OCI-LY3 (cell line): ENCODE measurements around the gene HINT3.

Experiments used
- EZH2phosphoT487 ChIP-seq: fragments of 200-600 bp; shearing (Covaris generic); IDR thresholded peaks from 2 replicates; pipeline ENCODE4 v1.6.1; 2018; ENCODE audit warnings: antibody characterized with exemption, mixed run types, low read depth
- TF ChIP-seq, protein P1 (sequence below): fragments of 200-600, 300-600 bp; sonication (generic); IDR thresholded peaks from 2 replicates; pipeline ENCODE4 v1.5.1; 2014; ENCODE audit warnings: antibody characterized with exemption, low read length, low read depth

DNA sequence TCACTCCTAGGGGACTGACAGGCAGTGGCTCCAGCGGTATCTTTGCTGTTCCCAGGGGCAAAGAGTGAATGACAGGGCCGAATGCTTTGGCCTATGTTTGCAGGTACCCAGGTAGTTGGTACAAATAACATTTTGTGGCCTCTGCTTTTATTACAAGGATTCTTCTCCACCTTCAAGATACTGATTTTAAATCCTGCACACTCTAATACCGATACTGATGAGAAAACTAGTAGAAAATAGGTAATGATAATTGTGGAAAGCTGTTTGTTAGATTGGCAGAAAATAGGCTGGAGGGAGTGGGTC is 772 bp downstream of the HINT3 start:
- TF ChIP-seq, protein P1, sequence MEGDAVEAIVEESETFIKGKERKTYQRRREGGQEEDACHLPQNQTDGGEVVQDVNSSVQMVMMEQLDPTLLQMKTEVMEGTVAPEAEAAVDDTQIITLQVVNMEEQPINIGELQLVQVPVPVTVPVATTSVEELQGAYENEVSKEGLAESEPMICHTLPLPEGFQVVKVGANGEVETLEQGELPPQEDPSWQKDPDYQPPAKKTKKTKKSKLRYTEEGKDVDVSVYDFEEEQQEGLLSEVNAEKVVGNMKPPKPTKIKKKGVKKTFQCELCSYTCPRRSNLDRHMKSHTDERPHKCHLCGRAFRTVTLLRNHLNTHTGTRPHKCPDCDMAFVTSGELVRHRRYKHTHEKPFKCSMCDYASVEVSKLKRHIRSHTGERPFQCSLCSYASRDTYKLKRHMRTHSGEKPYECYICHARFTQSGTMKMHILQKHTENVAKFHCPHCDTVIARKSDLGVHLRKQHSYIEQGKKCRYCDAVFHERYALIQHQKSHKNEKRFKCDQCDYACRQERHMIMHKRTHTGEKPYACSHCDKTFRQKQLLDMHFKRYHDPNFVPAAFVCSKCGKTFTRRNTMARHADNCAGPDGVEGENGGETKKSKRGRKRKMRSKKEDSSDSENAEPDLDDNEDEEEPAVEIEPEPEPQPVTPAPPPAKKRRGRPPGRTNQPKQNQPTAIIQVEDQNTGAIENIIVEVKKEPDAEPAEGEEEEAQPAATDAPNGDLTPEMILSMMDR = no peak
- TF ChIP-seq EZH2phosphoT487 = no peak
